ENCODE measurements around the gene NUAK2.

- TF ChIP-seq, protein P1, sequence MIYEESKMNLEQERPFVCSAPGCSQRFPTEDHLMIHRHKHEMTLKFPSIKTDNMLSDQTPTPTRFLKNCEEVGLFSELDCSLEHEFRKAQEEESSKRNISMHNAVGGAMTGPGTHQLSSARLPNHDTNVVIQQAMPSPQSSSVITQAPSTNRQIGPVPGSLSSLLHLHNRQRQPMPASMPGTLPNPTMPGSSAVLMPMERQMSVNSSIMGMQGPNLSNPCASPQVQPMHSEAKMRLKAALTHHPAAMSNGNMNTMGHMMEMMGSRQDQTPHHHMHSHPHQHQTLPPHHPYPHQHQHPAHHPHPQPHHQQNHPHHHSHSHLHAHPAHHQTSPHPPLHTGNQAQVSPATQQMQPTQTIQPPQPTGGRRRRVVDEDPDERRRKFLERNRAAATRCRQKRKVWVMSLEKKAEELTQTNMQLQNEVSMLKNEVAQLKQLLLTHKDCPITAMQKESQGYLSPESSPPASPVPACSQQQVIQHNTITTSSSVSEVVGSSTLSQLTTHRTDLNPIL (CRISPR knock-in tag; IDR thresholded peaks at IDR 0.05; ENCODE audit: low read depth): no peak
- TF ChIP-seq PPARA (CRISPR knock-in tag; IDR thresholded peaks at IDR 0.05; ENCODE audit: borderline replicate concordance) (no peak), ZNF565 (CRISPR knock-in tag; conservative IDR thresholded peaks at IDR 0.05; ENCODE audit: low read depth) (no peak), ZNF8 (CRISPR knock-in tag; IDR thresholded peaks at IDR 0.05) (no peak), ISL1 (CRISPR knock-in tag; IDR thresholded peaks at IDR 0.05) (no peak), SNAI2 (CRISPR knock-in tag; IDR thresholded peaks at IDR 0.05) (no peak), RARB (CRISPR knock-in tag; IDR thresholded peaks at IDR 0.05) (no peak), PATZ1 (CRISPR knock-in tag; IDR thresholded peaks at IDR 0.05; ENCODE audit: borderline replicate concordance) (no peak), TOX (CRISPR knock-in tag; IDR thresholded peaks at IDR 0.05; ENCODE audit: borderline replicate concordance) (no peak), ZFP3 (CRISPR knock-in tag; IDR thresholded peaks at IDR 0.05) (no peak), BACH2 (CRISPR knock-in tag; IDR thresholded peaks at IDR 0.05; ENCODE audit: borderline replicate concordance) (no peak)
Observed at GRCh38 chr1:205345761-205346160, 24.2 kb upstream of the NUAK2 start.

Measured in SK-N-SH treated with all-trans-retinoic acid at 6 μM for 48 hours (cell line).